HS-5 (cell line): ENCODE results near the gene GNPTAB.

Experiments
- DNase-seq: peaks from one replicate; pipeline ENCODE4 v3.0.0-alpha.2; 2012; ENCODE audit warnings: low read depth

GNPTAB gene

DNA sequence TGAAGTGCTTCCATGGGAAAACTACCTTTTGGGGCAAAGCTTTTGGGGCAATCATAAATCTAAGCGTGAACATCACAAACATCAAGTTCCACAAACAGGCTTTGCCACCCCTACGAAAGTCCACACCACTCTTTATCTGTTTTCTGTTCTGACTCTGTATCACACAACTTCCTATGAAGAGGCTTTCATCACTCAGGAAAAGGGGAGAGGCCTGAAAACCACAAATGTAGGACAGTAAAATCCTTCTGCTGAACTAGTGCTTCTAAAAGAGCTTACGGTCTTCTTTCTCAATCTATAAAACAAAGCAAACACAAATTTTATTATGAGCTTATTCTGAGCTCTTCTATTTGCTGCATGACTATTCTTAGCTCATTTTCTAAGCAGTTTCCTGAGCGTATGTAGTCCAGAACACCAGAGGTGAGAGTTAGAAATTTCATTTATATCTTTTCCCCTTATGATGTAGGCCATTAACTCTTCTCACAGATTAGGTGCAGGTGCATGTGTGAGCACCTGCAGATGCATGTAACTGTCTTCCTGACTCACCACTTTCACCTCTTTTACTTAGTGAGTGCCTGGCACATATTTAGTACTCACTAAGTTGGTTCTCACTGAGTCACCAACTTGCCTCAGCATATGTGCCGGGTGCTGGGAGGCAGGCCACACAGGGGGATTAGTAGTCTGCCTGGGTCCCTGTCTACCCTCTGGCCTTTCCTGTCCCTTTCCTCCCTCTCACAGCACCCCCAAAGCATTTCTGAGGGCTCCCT is 58.6 kb downstream of the GNPTAB start:
- DNase-seq, result no peak

DNA sequence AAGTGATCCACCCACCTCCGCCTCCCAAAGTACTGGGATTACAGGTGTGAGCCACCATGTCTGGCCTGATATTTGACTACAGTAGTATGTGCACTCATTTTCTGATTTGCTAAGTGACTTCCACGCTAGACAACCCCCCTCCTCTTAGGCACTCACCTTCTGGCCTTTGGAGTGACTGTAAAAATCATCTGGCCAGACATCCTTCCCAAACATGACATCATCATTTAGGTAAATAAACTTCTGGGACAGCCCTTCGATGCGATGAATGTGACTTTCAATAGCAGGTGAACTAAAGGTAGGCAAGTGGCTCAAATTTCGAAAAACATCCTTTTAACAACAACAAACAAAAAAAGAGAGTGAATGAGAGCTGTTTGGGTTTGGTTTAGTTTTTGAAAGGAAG is 60.9 kb downstream of the GNPTAB start:
- DNase-seq, result no peak

DNA sequence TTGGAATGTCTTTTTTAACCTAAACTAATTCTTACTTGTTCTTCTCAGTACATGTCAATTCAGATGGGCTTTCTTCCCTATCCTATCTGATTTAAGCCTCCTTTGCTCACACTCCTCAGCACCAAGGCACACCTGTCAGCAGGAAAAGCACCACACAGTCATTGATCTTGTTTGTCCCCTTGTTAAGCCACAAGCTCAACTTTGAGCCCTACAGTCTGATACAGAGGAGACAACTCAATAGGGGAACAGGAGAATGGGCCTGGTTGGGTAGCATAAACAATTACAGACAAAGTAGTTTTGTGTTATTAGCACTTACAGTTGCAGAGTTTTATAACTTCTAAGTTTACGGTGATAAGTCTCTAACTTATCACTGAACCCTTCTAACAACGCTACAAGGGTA is 62.0 kb downstream of the GNPTAB start:
- DNase-seq, result no peak

DNA sequence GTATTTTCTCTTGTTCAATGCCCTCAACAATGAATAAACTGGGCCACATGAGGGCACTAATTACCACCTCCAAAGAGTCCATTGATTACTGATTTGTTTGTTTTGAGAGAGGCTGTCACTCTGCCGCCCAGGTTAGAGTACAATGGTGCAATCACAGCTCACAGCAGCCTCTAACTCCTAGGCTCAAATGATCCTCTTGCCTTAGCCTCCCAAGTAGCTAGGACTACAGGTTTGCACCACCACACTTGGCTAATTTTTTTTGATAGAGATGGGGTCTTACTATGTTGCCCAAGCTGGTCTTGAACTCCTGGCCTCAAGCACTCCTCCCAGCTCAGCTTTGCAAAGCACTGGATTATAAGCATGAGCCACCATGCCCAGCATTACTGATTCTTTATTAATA is 63.2 kb downstream of the GNPTAB start:
- DNase-seq, result no peak

DNA sequence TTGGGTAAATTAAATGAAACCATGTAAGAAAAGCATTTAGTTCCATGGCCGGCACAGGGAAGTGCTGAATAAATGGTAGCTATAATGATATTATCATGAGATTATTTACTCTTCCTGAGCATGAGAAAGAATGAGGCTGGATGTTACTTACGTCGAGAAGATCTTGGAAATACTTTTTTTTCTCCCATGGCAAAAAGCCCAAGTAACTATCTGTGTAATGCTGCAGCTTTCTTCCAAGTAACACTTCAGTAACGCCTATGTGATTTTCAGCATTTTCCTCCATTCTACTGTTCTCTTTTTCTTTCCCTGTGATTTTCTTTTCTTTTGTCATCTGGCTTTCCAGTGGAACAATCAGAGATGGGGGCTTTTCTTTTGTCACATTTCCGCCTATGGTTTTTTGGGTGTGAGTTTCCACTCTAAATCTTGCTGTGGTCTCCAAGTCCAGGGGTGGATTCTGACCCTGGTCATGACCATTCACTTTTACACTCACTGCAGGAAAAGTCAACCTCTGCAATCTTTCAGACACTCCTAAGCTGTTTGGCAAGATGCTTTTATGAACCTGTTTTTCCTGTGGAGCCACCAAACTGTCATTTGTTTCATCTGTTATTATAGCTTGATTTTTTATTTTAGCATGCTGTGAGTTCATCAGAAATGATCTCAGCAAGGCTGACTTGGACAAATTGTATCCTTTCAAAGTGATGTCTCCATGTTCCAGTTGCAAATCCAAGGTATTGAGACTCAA is 66.5 kb downstream of the GNPTAB start:
- no peak for DNase-seq

DNA sequence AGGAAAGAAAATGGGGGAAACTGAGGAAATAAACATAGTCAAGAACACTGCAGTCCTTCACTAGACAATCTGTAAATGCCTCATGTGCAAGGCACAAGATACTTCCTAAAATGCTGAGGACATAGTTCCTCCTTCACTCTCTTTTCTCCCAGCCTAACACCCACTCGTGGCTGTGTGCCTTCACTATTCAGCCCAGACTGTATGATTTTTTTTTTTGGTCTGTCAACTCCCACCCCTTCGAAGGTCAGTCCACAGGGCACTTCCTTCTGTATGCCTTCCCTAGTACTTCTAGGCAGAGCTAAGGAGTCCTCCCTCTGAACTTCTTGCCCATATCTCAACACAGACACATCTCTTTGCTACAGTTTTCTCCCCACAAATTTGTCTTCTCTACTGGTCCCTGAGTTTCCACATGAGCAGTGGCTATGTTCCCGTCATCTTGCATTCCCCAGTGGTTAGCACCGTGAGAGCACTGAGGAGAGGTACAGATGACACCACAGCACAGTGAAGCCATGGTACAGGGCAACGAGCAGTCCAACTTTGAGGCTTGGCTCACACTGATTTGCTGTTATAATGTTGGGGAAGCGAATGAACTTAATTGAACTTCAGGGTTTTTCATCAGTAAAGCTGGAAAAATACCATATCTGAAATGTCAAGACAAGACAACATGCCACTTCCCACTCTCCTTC is 67.4 kb downstream of the GNPTAB start:
- DNase-seq, result no peak

DNA sequence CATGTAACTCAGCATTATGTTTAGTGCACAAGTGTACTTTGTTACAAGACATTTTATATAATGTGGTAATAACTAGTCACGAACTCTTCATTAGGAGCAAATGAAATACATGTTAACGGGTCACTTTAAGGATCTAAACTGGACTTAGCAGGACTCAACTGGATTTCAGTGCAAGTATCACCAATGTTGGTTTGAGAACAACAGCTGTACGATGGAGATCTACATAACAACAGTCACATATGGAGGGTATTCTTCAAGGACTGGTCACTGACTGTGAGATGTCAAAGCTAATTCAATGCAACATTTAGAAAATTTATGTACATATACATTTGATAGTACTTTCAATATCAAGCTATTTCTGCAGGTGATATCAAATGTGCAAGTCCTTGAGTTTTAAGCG is 69.0 kb downstream of the GNPTAB start:
- DNase-seq, result no peak

DNA sequence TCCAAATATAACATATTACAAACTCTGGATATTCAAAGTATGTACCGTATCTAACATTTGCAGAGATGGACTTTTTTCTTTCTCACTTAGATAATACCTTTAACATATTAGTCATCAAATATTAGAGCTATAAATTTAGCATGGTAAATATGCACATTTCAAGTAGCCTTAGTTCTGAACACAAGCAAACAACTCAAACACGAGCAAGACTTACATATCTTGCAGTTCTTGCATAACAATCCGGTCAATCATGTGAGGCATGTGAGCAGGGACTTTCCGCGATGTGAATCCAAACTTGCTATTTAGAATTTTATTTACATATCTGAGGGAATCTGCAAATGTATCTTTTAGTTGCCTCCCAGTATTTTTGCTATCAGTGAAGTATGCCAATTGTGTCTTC is 69.4 kb downstream of the GNPTAB start:
- DNase-seq, result no peak

DNA sequence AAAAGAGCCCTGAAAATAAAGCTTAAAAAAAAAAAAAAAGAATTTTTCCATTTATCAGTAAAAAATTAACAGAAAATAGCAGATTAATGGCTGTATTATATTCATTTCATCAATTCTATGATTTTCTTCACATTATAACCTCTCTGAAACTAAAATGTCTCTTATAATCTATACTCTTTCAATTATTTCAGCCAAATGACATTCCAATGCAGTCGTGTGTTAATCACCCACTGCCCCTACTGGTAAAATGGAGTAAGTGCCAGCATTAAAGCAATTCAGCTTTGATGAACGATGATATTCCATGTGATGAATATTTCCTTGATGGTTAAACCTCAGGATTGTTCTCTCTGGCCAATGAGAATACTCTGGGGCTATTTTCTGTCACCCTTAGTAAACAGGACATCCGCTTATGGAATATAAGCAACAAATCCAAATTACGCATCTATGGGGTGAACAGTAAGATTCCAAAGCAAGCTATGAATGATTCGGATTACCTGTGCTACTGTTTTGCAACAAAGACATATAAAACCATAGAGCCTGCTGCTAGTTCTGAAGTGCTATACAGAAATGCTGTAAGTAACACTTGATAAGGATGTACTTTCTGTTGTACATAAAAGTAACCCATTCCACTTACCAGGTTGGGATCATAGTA is 71.2 kb downstream of the GNPTAB start:
- peak; percentile 15 for DNase-seq

DNA sequence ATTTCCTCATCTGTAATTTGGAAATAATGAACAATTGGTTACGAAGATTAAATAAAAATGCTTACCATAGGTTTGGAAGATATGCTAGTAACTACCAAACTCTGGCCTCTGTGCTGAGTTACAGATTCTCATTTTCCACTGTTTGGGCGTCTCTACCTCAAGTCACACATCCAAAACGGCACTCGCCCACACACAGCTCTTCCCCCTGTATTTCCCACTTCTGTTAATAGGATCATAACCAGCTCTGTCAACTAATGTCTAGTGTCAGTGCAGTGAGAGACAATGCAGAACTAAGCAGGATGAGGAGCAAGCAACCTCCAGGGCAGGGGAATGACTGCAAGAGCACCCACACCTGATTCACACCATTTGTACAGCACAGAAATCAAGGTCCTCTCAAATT is 80.6 kb downstream of the GNPTAB start:
- DNase-seq, result no peak

DNA sequence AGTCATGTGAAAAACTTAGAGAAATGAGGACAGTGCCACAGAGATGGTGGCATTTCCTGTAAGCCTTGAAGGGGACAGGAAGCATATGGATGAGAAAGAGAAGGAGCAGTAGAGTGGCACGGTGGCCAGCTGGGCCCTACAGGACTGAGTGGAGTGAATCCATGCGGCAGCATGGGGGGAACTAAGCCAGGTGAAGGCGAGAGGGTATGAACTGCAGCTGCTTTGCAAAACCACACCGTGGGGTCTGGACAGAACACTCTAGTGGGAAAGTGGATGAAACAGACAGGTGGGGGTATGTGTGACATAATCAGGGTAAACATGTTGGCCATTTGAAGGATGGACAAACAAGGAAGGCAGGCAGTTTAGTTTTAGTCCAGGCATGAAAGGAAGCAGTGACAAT is 81.1 kb downstream of the GNPTAB start:
- no peak for DNase-seq

DNA sequence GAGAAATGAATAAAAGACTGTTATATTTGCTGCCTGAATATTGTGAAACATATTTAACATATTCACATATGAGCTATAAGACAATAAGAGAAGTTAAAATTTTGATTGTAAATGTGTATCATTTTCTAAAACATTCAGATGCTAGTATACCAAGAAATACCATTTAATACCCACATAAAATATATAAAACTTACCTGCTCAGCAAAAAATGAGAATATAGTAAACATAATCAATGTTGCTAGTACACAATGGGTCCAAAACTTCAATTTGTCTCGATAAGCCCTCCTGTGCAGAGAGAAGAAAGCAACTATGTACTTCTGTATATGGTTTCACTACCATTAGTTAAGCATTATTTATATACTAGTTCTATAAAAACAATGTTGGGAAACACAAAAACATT is 81.9 kb downstream of the GNPTAB start:
- no peak for DNase-seq

DNA sequence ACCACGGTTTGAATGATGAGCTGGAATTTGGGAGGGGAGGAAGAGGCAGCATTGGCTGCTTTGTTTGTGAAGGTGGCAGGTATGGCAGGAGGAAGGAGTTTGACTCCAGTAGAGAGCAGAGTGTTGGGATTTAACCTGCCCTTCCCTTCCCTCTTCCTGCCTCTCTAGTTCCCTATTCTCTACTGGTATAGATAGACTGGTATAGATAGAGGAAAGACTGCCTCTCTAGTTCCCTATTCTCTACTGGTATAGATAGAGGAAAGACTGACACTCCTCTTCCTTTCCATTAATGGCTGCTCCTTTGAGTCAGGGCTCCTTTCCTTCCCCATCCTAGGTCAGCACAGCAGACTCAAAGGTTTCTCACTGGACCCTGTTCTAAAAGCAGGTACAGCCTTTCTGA is 83.1 kb downstream of the GNPTAB start:
- DNase-seq, result no peak

DNA sequence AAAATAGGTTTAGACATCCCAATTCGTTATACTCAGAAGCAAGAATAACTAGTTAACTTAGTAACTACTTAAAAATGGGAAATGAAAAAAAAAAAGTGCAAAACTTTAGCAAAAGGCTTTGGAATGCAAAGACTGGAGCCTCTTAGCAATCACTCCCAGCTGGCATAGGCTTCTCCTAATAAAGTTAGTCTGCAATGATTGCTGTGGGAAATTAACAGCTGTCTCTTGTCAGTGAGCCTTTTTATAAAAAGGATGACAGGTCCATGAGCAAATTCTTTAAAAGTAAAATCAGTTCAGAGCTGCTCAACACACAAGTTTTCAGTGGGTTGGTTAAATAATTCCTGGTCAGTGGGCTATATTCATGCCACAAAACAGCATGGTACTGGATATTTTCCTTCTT is 84.1 kb downstream of the GNPTAB start:
- no peak for DNase-seq

DNA sequence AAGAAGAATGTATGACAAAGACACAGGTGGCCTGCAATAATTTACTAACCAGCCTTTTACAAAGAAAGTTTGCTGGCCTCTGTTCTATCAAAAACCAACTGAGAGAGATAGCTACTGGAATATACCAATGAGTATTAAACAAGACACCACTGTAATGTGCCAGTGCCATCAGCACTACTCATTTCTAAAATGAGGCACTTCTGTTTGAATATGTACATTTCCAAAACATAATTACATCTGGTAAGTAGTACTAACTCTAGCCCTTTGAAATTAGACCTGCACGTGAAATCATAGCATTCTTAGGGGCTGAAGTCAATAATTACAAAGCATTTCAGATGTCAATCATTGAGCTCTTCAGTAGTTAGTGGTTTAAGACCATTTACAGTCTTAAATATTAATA is 84.6 kb downstream of the GNPTAB start:
- no peak for DNase-seq

DNA sequence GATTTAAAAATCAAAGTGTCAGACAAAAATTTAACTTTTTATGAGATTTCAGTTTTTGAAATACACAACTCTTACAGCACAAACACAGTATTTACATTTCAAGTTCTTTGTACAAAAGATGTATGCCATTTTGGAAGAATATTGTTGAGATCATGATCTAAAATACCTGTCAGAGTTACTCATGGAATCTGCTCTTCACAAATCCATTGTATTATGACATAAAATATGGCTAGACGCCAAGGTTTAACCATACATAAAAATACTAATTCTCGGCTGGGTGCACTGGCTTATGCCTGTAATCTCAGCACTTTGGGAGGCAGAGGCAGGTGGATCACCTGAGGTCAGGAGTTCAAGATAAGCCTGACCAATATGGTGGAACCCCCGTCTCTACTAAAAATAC is 85.3 kb downstream of the GNPTAB start:
- no peak for DNase-seq

DNA sequence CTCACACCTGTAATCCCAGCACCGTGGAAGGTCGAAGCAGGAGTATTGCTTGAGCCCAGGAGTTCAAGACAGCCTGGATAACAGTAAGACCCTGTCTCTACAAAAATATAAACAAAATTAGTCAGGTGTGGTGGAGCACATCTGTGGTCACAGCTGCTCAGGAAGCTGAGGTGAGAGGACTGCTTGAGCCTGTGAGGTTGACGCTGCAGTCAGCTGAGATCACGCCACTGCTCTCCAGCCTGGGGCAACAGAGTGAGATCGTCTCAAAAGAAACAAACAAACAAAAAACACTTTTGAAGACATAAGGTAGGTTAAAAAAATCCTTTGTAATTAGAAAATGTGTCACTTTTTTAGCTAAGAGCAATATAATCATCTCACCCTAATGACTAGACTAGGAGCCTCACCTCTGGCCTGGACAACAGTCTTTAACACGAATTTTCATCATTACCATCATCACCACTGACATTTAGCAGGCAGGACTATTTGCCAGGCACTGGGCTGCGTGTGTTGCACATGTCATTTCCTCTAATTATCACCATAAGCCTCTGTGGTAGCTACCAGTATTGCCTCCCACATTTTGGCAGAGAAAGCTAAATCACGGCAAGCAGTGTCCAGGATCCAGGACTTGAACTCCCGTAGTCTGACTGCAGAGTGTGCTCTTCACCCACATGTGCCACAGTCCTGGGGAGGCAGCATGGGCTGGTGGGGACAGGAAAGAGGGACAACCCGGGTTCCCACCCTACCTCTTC is 86.9 kb downstream of the GNPTAB start:
- no peak for DNase-seq

DNA sequence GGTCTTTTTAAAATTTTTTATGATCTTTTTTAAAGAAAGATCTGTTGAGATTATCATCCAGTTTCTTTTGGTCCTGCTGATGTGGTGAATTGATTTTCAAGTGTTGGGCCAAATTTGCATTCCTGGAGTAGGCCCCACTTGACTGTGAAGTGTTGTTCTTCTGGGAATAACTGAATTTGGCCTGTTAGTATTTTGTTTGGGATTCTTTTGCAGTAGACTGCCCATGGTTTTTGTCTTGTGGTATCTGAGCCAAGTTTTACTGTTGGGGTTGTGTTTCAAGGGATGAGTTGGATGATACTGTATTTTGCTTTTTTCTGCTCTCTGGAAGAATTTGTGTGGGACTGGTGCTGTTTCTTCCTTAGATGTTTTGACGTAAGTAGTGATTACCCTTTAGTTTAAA is 87.5 kb downstream of the GNPTAB start:
- DNase-seq, result no peak

DNA sequence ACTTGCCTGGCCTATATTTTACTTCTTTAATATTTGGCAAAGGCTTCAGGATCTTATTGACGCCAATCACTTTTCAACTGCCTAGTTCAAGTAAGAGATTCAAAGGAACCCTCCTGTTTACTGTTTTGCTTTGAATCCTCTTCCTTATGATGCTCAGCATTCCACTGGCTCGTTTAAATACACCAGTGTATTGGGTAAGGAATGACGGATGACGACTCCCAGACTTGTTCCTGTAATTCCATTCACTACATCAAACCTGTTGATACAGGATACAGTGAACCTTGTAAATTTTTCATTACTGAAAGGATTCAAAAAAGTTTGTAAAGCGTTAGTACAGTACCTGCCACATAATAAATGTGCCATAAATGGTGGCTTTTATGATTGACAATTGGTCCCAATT is 89.8 kb downstream of the GNPTAB start:
- no peak for DNase-seq

DNA sequence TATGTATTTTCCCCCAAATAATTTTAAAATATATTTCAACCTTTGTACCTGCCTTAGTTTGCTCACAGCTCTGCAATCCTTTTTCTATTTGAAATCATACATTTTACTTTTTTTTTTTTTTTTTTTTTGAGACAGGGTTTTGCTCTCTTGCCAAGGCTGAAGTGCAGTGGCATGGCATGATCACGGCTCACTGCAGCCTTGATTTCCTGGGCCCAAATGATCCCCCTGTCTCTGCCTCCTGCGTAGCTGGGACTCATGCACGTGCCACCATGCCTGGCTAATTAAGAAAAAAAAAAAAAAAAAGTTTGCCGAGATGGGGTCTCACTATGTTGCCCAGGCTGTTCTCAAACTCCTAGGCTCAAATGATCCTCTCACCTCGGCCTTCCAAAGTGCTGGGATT is 90.2 kb downstream of the GNPTAB start:
- no peak for DNase-seq

DNA sequence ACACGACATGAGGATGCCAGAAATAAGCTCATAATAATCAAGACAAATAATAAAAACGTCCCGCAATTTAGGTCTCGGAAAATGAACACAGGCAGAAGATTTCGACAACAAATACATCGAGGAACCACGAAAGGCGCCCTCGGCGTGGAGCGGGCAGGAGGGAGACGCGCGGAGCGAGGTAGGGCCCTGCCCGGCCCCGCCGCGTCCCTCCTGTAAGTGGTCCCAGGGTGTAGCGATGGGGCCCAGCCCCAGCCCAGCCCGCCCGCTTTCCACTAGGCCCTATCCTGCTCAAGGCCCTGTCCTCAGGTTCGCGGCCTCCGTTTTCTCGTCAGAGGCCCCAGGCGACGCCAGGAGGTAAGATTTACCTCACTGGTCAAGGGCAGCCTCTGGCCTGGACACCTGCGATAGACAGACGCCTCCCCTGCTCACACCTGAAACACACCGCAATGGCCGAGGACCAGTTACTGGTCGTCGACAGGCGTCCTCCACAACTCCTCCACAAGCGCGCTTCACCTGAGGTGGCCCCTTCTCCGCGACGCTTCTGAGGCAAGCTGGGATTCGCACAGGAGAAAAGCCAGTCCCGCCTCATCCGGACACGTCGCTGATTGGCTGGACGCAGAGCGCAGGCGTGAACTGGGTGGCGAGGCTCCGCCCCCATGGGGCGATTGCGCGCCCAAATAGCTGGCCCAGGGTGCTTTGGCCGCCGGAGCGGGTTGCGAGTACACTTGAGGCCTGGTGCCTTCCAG is 91.7 kb downstream of the GNPTAB start, which contains the start of gene SYCP3:
SYCP3 (minus strand) TSS at position 543 of the 746 bp plus-strand sequence. CDS start 1,527 bp downstream, outside the sequence.
- DNase-seq, result no peak
